ENCODE results near the gene KCND1.

Gene KCND1

GRCh38 chrX:48937054-48937907 lies 34.4 kb downstream of the KCND1 start:
- peak; percentile 85 for DNase-seq

- no peak for DNase-seq
Observed at GRCh38 chrX:48936429-48937053, 35.1 kb downstream of the KCND1 start.

- no peak for DNase-seq
Observed at GRCh38 chrX:48935301-48935670, 36.4 kb downstream of the KCND1 start.

GRCh38 chrX:48934581-48935300 lies 36.9 kb downstream of the KCND1 start:
- DNase-seq: no peak

GRCh38 chrX:48933757-48934156 lies 37.9 kb downstream of the KCND1 start:
- no peak for DNase-seq

- no peak for DNase-seq
Observed at GRCh38 chrX:48927736-48928382, 43.8 kb downstream of the KCND1 start.

GRCh38 chrX:48927123-48927522 lies 44.5 kb downstream of the KCND1 start:
- DNase-seq: no peak

GRCh38 chrX:48924270-48924669 lies 47.4 kb downstream of the KCND1 start:
- DNase-seq: no peak

GRCh38 chrX:48923771-48924170 lies 47.9 kb downstream of the KCND1 start:
- DNase-seq: no peak

- DNase-seq: no peak
Observed at GRCh38 chrX:48920718-48921104, 50.9 kb downstream of the KCND1 start.

- DNase-seq: peak; percentile 58
Observed at GRCh38 chrX:48919947-48920717, 51.5 kb downstream of the KCND1 start.

- no peak for DNase-seq
Observed at GRCh38 chrX:48919360-48919841, 52.2 kb downstream of the KCND1 start.

- DNase-seq: peak; percentile 96
Observed at GRCh38 chrX:48918643-48919340, 52.9 kb downstream of the KCND1 start, which contains the start of gene PIM2. Gene PIM2, minus strand, starts transcription at chrX:48919024. Its CDS starts 190 bp downstream, at chrX:48918834.

GRCh38 chrX:48918301-48918642 lies 53.4 kb downstream of the KCND1 start:
- no peak for DNase-seq

GRCh38 chrX:48917139-48918001 lies 54.3 kb downstream of the KCND1 start:
- DNase-seq: peak; percentile 94

- no peak for DNase-seq
Observed at GRCh38 chrX:48914593-48915493, 56.8 kb downstream of the KCND1 start.

GRCh38 chrX:48913605-48914366 lies 57.9 kb downstream of the KCND1 start:
- DNase-seq: no peak

GRCh38 chrX:48911412-48912182 lies 60.0 kb downstream of the KCND1 start, which contains the start of gene SLC35A2:
Gene SLC35A2, minus strand, starts transcription at chrX:48911646. Its CDS starts 10 bp downstream, at chrX:48911636.
- peak; percentile 88 for DNase-seq

Measured in hematopoietic multipotent progenitor cell treated with erythropoietin and hydrocortisone succinate and interleukin-3 and kit ligand, for 6 days (in vitro differentiated cells).